Left ventricle myocardium inferior (tissue), 1 donor: ENCODE measurements around the gene APBB1. TPM values are rescaled to one million over a fixed set of nuclear protein-coding genes. Genes with fewer than 3 reads are reported as not detected.
A peak's percentile ranks its signal among the peaks of the same experiment; 100 is the strongest.
"Not testable (repeated sequence)": the region's sequence is repeated elsewhere in the genome, so short reads cannot be mapped to it uniquely, and the experiment has no call there.

ENCODE experiments used
- DNase-seq: peaks from one replicate; pipeline ENCODE4 v3.0.0-alpha.2; 2020
- H3K27ac ChIP-seq: fragments of 200-600 bp; replicated peaks from 2 replicates; pipeline ENCODE4 v1.8.0; 2021
- H3K27me3 ChIP-seq: fragments of 200-600 bp; 2 replicates; pipeline ENCODE4 v1.8.0; 2021; ENCODE audit warnings: low read depth
- H3K36me3 ChIP-seq: fragments of 200-600 bp; 2 replicates; pipeline ENCODE4 v1.8.0; 2021
- H3K4me1 ChIP-seq: fragments of 200-600 bp; 2 replicates; pipeline ENCODE4 v1.8.0; 2021
- H3K4me3 ChIP-seq: fragments of 200-600 bp; 2 replicates; pipeline ENCODE4 v1.8.0; 2021; ENCODE audit warnings: mild to moderate bottlenecking, moderate library complexity
- H3K9me3 ChIP-seq: fragments of 200-600 bp; replicated peaks from 2 replicates; pipeline ENCODE4 v1.8.0; 2021
- intact Hi-C: fragments of 100-400 bp; cut with micrococcal nuclease; formaldehyde crosslinking; loops from one replicate; pipeline ENCODE4 v1.11.0; 2022
- total RNA-seq: library from RNA; stranded (reverse); fragmentation: NEBNext Ultra II Directional; extraction: Animal tissue kit (Norgen Biotek cat#: 25700); gene quantifications from one replicate; pipeline ENCODE4 v1.2.1, GENCODE V29; 2021
- TF ChIP-seq, protein P1 (sequence below): fragments of 200-600 bp; IDR thresholded peaks from 2 replicates; pipeline ENCODE4 v1.8.0; 2021; ENCODE audit warnings: antibody characterized with exemption, mild to moderate bottlenecking, borderline replicate concordance
- donor health status: DM: no; HTN: yes; CAD: no; lungs with severe emphysema.

Gene APBB1
- total RNA-seq, 1 donor from 2014 or later: 75.5 TPM

DNA sequence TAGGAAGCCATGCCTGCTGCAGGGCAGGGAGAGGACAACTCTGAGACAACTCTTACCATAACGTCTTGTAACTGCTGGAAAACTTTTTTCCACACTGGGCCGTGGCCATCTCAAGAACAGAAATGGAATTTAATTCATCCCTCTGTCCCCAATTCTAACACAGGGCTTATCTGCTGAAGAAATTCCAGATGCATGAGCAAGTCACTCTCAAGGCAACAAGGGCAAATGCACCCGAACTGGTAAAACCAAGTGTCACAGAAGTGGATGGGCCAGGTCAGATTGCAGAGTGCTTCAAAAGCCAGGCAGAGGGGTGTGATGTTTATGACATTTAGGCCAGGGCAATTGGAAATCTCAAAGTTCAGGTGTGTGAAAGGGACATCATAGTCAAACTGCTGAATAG is 21.3 kb downstream of the APBB1 start:
- H3K4me3 ChIP-seq: no peak overlapping the region
- no peaks in the 10 kb centered on the region for H3K9me3 ChIP-seq
- DNase-seq: no peak
- H3K4me1 ChIP-seq: peaks cover 18% of the 10 kb centered on the region
- TF ChIP-seq, protein P1, sequence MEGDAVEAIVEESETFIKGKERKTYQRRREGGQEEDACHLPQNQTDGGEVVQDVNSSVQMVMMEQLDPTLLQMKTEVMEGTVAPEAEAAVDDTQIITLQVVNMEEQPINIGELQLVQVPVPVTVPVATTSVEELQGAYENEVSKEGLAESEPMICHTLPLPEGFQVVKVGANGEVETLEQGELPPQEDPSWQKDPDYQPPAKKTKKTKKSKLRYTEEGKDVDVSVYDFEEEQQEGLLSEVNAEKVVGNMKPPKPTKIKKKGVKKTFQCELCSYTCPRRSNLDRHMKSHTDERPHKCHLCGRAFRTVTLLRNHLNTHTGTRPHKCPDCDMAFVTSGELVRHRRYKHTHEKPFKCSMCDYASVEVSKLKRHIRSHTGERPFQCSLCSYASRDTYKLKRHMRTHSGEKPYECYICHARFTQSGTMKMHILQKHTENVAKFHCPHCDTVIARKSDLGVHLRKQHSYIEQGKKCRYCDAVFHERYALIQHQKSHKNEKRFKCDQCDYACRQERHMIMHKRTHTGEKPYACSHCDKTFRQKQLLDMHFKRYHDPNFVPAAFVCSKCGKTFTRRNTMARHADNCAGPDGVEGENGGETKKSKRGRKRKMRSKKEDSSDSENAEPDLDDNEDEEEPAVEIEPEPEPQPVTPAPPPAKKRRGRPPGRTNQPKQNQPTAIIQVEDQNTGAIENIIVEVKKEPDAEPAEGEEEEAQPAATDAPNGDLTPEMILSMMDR: no peak
- intact Hi-C loops: no loop called here
- H3K36me3 ChIP-seq: peaks cover 63% of the 10 kb centered on the region
- no peaks in the 10 kb centered on the region for H3K27me3 ChIP-seq
- no peak overlapping the region for H3K27ac ChIP-seq

DNA sequence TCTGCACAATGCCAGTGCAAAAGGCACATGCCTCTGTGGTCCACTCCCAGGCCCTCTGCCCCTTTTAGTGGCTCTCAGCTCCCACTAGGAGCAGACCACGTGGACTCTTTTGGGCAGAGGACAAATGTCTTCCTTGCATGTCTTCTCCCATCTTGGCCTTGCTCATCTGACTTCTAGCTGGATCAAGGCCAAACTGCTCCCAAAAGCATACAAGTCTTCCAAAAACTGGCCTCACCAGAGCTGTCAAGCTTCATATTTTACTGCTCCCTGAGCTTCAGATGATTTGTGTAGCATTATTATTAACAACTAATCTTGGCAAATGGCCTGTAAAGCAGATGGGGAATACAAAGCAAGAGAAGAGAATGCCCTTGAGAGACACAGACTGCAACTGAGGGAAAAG is 21.7 kb downstream of the APBB1 start:
- DNase-seq: no peak
- Histone ChIP-seq H3K9me3 (no peaks in the 10 kb centered on the region), H3K4me1 (peaks cover 18% of the 10 kb centered on the region), H3K27ac (no peak overlapping the region), H3K4me3 (no peak overlapping the region), H3K27me3 (no peaks in the 10 kb centered on the region), H3K36me3 (peaks cover 58% of the 10 kb centered on the region)
- intact Hi-C loops: no loop called here
- TF ChIP-seq, protein P1: no peak

DNA sequence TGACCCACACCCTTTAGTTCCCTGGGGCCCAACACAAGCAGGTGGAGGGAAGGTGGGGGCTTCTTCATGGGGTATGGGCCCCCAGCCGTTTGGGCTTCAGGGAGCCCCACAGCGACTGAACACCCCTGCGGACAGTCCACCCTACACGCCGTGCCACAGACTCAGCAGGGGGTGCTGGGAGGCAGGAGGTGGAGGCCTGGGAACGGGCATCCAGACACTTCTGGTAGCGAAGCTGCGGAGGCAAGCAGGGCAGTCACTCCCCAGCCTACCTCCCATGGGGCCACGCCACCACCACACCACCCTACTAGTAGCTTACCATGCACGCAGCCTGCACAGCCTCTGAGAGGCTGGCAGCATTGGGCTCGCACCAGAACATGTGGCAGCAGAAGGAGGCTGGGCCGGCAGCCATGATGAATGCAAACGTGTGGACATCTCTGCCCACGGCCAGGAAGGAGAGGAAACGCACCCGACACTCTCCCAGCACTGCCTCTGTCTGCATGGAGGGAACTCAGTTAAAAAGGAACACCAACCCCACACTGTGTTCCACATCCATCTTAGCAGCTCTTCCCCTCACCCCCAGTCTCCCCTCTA is 23.3 kb downstream of the APBB1 start:
- H3K4me3 ChIP-seq: no peak overlapping the region
- H3K9me3 ChIP-seq: no peaks in the 10 kb centered on the region
- no peak for DNase-seq
- TF ChIP-seq, protein P1: no peak
- peaks cover 44% of the 10 kb centered on the region for H3K36me3 ChIP-seq
- no peaks in the 10 kb centered on the region for H3K27me3 ChIP-seq
- H3K4me1 ChIP-seq: peaks cover 27% of the 10 kb centered on the region
- intact Hi-C loops: no loop called here
- H3K27ac ChIP-seq: no peak overlapping the region

DNA sequence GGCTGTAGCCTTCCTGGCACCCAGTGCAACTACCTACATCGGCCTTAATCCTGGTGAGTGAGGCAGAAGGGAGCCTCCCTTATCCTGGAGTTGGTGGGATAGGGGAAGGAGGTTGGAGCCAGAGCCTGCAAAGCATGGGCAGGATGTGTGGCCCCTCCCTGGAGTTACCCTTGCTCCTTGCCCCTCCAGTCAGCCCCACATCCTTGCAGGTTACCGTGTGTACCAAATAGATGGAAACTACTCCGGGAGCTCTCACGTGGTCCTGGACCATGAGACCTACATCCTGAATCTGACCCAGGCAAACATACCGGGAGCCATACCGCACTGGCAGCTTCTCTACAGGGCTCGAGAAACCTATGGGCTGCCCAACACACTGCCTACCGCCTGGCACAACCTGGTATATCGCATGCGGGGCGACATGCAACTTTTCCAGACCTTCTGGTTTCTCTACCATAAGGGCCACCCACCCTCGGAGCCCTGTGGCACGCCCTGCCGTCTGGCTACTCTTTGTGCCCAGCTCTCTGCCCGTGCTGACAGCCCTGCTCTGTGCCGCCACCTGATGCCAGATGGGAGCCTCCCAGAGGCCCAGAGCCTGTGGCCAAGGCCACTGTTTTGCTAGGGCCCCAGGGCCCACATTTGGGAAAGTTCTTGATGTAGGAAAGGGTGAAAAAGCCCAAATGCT is 24.8 kb downstream of the APBB1 start:
- no peaks in the 10 kb centered on the region for H3K27me3 ChIP-seq
- H3K4me3 ChIP-seq: no peak overlapping the region
- H3K4me1 ChIP-seq: peaks cover 38% of the 10 kb centered on the region
- no peak for DNase-seq
- H3K27ac ChIP-seq: no peak overlapping the region
- TF ChIP-seq, protein P1: no peak
- intact Hi-C loops: no loop called here
- H3K9me3 ChIP-seq: no peaks in the 10 kb centered on the region
- H3K36me3 ChIP-seq: peaks cover 33% of the 10 kb centered on the region

DNA sequence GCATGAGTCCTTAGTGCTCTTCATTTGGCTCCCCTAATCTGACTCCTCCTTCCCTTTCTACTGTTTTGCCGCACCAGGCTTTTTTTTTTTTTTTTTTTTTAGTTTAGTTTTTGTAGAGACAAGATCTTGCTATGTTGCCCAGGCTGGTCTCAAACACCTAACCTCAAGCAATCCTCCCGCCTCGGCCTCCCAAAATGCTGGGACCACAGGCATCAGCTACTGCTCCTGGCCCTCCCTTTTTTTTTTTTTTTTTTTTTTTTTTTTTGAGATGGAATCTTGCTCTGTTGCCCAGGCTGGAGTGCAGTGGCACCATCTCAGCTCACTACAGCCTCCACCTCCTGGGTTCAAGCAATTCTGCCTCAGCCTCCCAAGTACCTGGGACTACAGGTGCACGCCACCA is 26.6 kb downstream of the APBB1 start:
- intact Hi-C loops, H3K9me3 ChIP-seq, H3K27me3 ChIP-seq, H3K4me3 ChIP-seq, H3K27ac ChIP-seq, DNase-seq: not testable (repeated sequence)
- H3K36me3 ChIP-seq: peaks cover 29% of the 10 kb centered on the region
- peaks cover 28% of the 10 kb centered on the region for H3K4me1 ChIP-seq

DNA sequence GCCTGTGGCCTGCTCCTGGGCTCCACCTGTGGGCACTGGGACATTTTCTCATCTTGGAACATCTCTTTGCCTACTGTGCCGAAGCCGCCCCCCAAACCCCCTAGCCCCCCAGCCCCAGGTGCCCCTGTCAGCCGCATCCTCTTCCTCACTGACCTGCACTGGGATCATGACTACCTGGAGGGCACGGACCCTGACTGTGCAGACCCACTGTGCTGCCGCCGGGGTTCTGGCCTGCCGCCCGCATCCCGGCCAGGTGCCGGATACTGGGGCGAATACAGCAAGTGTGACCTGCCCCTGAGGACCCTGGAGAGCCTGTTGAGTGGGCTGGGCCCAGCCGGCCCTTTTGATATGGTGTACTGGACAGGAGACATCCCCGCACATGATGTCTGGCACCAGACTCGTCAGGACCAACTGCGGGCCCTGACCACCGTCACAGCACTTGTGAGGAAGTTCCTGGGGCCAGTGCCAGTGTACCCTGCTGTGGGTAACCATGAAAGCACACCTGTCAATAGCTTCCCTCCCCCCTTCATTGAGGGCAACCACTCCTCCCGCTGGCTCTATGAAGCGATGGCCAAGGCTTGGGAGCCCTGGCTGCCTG is 27.3 kb downstream of the APBB1 start:
- Histone ChIP-seq H3K27me3 (no peaks in the 10 kb centered on the region), H3K9me3 (no peaks in the 10 kb centered on the region), H3K4me3 (peak overlapping the region; percentile 93), H3K36me3 (peaks cover 29% of the 10 kb centered on the region), H3K27ac (peak overlapping the region; percentile 94), H3K4me1 (peaks cover 28% of the 10 kb centered on the region)
- DNase-seq: no peak
- TF ChIP-seq, protein P1: no peak
- intact Hi-C loops: no loop called here
